DOHH2 (cell line): ENCODE measurements around the gene DDX28.

Experiments
- H3F3A ChIP-seq: fragments of 200-600 bp; sonication (generic), shearing (Covaris generic); 2 replicates; pipeline ENCODE4 v1.6.0; 2016; ENCODE audit warnings: antibody characterized with exemption, mild to moderate bottlenecking; ENCODE audit not compliant: control insufficient read depth, insufficient read depth
- H3K27ac ChIP-seq: fragments of 200-600 bp; sonication (generic); 2 replicates; pipeline ENCODE4 v1.5.1; 2014; ENCODE audit warnings: low read depth, mild to moderate bottlenecking, low read length, moderate library complexity
- H3K27me3 ChIP-seq: fragments of 200-600 bp; sonication (generic); 2 replicates; pipeline ENCODE4 v1.6.1; 2014; ENCODE audit warnings: mild to moderate bottlenecking, low read length, mixed read lengths; ENCODE audit not compliant: control insufficient read depth
- H3K36me3 ChIP-seq: fragments of 200-600 bp; sonication (generic); 2 replicates; pipeline ENCODE4 v1.6.1; 2014; ENCODE audit warnings: mild to moderate bottlenecking, low read length, moderate library complexity, mixed read lengths; ENCODE audit not compliant: control insufficient read depth
- H3K4me1 ChIP-seq: fragments of 200-600 bp; sonication (generic); 2 replicates; pipeline ENCODE4 v1.6.1; 2014; ENCODE audit warnings: mild to moderate bottlenecking, low read length, mixed read lengths; ENCODE audit not compliant: control insufficient read depth
- H3K4me2 ChIP-seq: fragments of 200-600 bp; sonication (generic); 2 replicates; pipeline ENCODE4 v1.6.0; 2014; ENCODE audit warnings: mild to moderate bottlenecking, low read length, moderate library complexity
- H3K4me3 ChIP-seq: fragments of 200-600 bp; sonication (generic); 2 replicates; pipeline ENCODE4 v1.5.1; 2014; ENCODE audit warnings: mild to moderate bottlenecking, low read length, mixed read lengths
- H3K79me2 ChIP-seq: fragments of 200-600 bp; sonication (generic); 2 replicates; pipeline ENCODE4 v1.6.1; 2014; ENCODE audit warnings: mild to moderate bottlenecking, low read length, mixed read lengths; ENCODE audit not compliant: control insufficient read depth
- H3K9me2 ChIP-seq: fragments of 200-600 bp; sonication (generic); replicated peaks from 2 replicates; pipeline ENCODE4 v1.6.1; 2014; ENCODE audit warnings: mild to moderate bottlenecking, low read length, mixed read lengths; ENCODE audit not compliant: control insufficient read depth
- H3K9me3 ChIP-seq: fragments of 200-600 bp; sonication (generic); 2 replicates; pipeline ENCODE4 v1.6.1; 2014; ENCODE audit warnings: antibody characterized with exemption, low read length, mixed read lengths; ENCODE audit not compliant: control insufficient read depth, insufficient read depth
- H4K20me1 ChIP-seq: fragments of 200-600 bp; sonication (generic); 2 replicates; pipeline ENCODE4 v1.6.0; 2014; ENCODE audit warnings: low read depth, mild to moderate bottlenecking, antibody characterized with exemption, low read length, moderate library complexity; ENCODE audit not compliant: control insufficient read depth, insufficient read depth
- EZH2phosphoT487 ChIP-seq: fragments of 200-600 bp; sonication (generic); IDR thresholded peaks from 2 replicates; pipeline ENCODE4 v1.6.1; 2017; ENCODE audit warnings: borderline replicate concordance, mild to moderate bottlenecking, antibody characterized with exemption, low read length, moderate library complexity, mixed read lengths
- TF ChIP-seq, protein P1 (sequence below): fragments of 200-600 bp; sonication (generic); IDR thresholded peaks from one replicate; pipeline ENCODE4 v1.5.1; 2014; ENCODE audit warnings: antibody characterized with exemption, mild to moderate bottlenecking, low read depth, low read length; ENCODE audit not compliant: poor library complexity, severe bottlenecking

DDX28 gene

DNA sequence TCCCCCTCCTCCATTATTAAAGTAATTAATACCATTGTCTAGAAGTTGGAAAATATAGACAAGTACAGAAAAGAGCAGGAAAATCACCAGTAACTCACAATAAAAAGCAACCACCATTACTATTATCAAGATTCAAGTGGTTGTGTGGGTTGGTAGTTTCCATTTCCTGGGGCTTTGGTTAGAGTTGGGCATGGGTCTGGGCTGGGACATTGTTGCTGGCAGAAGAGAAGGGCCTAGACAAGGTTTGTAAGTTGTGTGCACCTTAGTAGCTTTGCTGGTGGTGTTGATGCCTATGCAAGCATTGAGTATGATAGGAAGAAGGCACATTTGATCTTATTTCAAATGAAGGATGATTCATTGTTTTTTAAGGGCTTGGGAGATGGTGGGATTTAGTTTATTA lies 36.8 kb upstream of the DDX28 start:
- Histone ChIP-seq H3K4me1 (peaks cover 8% of the 10 kb centered on the region), H3K79me2 (no peaks in the 10 kb centered on the region), H3K4me3 (no peak overlapping the region), H3K27ac (no peak overlapping the region), H3K4me2 (no peak overlapping the region), H3F3A (peaks cover 10% of the 10 kb centered on the region; the same call in 1 of the 2 replicates), H3K9me3 (no peaks in the 10 kb centered on the region), H4K20me1 (peaks cover under 1% of the 10 kb centered on the region; the same call in 1 of the 2 replicates), H3K36me3 (peaks cover 30% of the 10 kb centered on the region), H3K9me2 (no peaks in the 10 kb centered on the region), H3K27me3 (no peaks in the 10 kb centered on the region)
- TF ChIP-seq EZH2phosphoT487: no peak
- TF ChIP-seq, protein P1, sequence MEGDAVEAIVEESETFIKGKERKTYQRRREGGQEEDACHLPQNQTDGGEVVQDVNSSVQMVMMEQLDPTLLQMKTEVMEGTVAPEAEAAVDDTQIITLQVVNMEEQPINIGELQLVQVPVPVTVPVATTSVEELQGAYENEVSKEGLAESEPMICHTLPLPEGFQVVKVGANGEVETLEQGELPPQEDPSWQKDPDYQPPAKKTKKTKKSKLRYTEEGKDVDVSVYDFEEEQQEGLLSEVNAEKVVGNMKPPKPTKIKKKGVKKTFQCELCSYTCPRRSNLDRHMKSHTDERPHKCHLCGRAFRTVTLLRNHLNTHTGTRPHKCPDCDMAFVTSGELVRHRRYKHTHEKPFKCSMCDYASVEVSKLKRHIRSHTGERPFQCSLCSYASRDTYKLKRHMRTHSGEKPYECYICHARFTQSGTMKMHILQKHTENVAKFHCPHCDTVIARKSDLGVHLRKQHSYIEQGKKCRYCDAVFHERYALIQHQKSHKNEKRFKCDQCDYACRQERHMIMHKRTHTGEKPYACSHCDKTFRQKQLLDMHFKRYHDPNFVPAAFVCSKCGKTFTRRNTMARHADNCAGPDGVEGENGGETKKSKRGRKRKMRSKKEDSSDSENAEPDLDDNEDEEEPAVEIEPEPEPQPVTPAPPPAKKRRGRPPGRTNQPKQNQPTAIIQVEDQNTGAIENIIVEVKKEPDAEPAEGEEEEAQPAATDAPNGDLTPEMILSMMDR: no peak

DNA sequence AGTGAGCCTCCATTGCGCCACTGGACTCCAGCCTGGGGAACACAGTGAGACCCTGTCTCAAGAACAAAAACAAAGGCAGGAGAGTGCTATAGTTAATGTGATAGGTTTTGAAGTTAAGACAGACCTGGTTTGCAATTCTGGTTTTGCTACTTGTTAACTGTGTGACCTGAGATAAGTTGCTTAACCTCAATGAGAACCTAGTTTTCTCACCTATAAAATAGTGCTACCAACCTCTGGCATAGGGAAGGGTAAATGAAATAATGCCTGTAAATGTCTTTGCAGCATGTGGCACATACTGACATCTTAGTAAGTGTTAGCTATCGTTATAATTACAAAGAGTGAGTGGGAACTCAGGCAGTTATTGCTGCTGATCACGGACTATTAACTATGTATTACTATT lies 32.4 kb upstream of the DDX28 start:
- no peak for TF ChIP-seq EZH2phosphoT487
- TF ChIP-seq, protein P1: no peak
- no peak overlapping the region for H3K4me3 ChIP-seq
- H3K9me3 ChIP-seq: no peaks in the 10 kb centered on the region
- peaks cover 34% of the 10 kb centered on the region; the same call in 1 of the 2 replicates for H3K36me3 ChIP-seq
- no peak overlapping the region for H3K4me2 ChIP-seq
- no peaks in the 10 kb centered on the region for H3K27me3 ChIP-seq
- H3K9me2 ChIP-seq: no peaks in the 10 kb centered on the region
- no peak overlapping the region for H3K27ac ChIP-seq
- no peaks in the 10 kb centered on the region for H4K20me1 ChIP-seq
- no peaks in the 10 kb centered on the region for H3K79me2 ChIP-seq
- H3K4me1 ChIP-seq: no peaks in the 10 kb centered on the region
- no peaks in the 10 kb centered on the region for H3F3A ChIP-seq

- Histone ChIP-seq H3K9me3 (no peaks in the 10 kb centered on the region), H3K79me2 (no peaks in the 10 kb centered on the region), H3K4me1 (no peaks in the 10 kb centered on the region), H3K4me3 (no peak overlapping the region), H3K27me3 (no peaks in the 10 kb centered on the region), H3K27ac (no peak overlapping the region), H3K9me2 (no peaks in the 10 kb centered on the region), H3K4me2 (no peak overlapping the region), H3F3A (no peaks in the 10 kb centered on the region; the same call in 1 of the 2 replicates), H3K36me3 (peaks cover 37% of the 10 kb centered on the region), H4K20me1 (no peaks in the 10 kb centered on the region)
- TF ChIP-seq, protein P1: no peak
- TF ChIP-seq EZH2phosphoT487: no peak
These were observed 26.4 kb upstream of the DDX28 start for GRCh38 chr16:68049449-68049848.
